GM23338 (cell line): ENCODE results near the gene RNF157. TPM values are rescaled to one million over a fixed set of nuclear protein-coding genes. Genes with fewer than 3 reads are reported as not detected.

Experiments
- ATAC-seq: fragments of 200-7000 bp; cut with Tn5 transposase; 3 replicates; pipeline ENCODE4 v1.9.1; 2020
- DNase-seq: peaks from one replicate; pipeline ENCODE4 v3.0.0-alpha.2; 2015; ENCODE audit warnings: low spot score
- H2AFZ ChIP-seq: fragments of 200-600 bp; sonication (generic); 2 replicates; pipeline ENCODE4 v1.8.0; 2016; ENCODE audit warnings: antibody characterized with exemption, mild to moderate bottlenecking, moderate library complexity
- H3F3A ChIP-seq: fragments of 200-600 bp; sonication (generic); replicated peaks from 2 replicates; pipeline ENCODE4 v1.8.0; 2017; ENCODE audit warnings: antibody characterized with exemption, mixed run types, low read depth
- H3K27ac ChIP-seq: fragments of 200-600 bp; sonication (generic); 2 replicates; pipeline ENCODE4 v1.6.1; 2016; ENCODE audit warnings: low read depth
- H3K27me3 ChIP-seq: fragments of 200-600 bp; sonication (generic); 2 replicates; pipeline ENCODE4 v1.8.0; 2016; ENCODE audit warnings: mild to moderate bottlenecking, mixed run types, moderate library complexity; ENCODE audit not compliant: insufficient read depth
- H3K36me3 ChIP-seq: fragments of 200-600 bp; sonication (generic); 2 replicates; pipeline ENCODE4 v1.8.0; 2016; ENCODE audit warnings: mild to moderate bottlenecking; ENCODE audit not compliant: insufficient read depth
- H3K4me1 ChIP-seq: fragments of 200-600 bp; sonication (generic); 2 replicates; pipeline ENCODE4 v1.8.0; 2016; ENCODE audit warnings: mild to moderate bottlenecking, moderate library complexity; ENCODE audit not compliant: insufficient read depth
- H3K4me2 ChIP-seq: fragments of 200-600 bp; sonication (generic); 2 replicates; pipeline ENCODE4 v1.7.1; 2017; ENCODE audit warnings: mixed run types
- H3K4me3 ChIP-seq: fragments of 200-600 bp; sonication (generic); 2 replicates; pipeline ENCODE4 v1.6.1; 2016; ENCODE audit warnings: mixed run types
- H3K79me2 ChIP-seq: fragments of 200-600 bp; sonication (generic); replicated peaks from 2 replicates; pipeline ENCODE4 v1.8.0; 2017; ENCODE audit warnings: mild to moderate bottlenecking; ENCODE audit not compliant: insufficient read depth
- H3K9me2 ChIP-seq: fragments of 200-600 bp; sonication (generic); 2 replicates; pipeline ENCODE4 v1.8.0; 2017; ENCODE audit not compliant: insufficient read depth
- H4K20me1 ChIP-seq: fragments of 200-600 bp; sonication (generic); replicated peaks from 2 replicates; pipeline ENCODE4 v1.8.0; 2017; ENCODE audit warnings: mild to moderate bottlenecking; ENCODE audit not compliant: insufficient read depth
- H3K27ac Mint-ChIP-seq: 2 replicates; pipeline ENCODE4 v1.8.0; 2020; ENCODE audit warnings: inconsistent platforms, mild to moderate bottlenecking, moderate library complexity, mixed read lengths
- H3K27me3 Mint-ChIP-seq: 3 replicates; pipeline ENCODE4 v1.8.0; 2022; ENCODE audit warnings: low read depth, mild to moderate bottlenecking, moderate library complexity, mixed read lengths, inconsistent platforms; ENCODE audit not compliant: insufficient read depth, poor library complexity
- H3K36me3 Mint-ChIP-seq: 3 replicates; pipeline ENCODE4 v1.8.0; 2021; ENCODE audit warnings: low read depth, mild to moderate bottlenecking, inconsistent platforms, moderate library complexity, mixed read lengths
- H3K4me1 Mint-ChIP-seq: 3 replicates; pipeline ENCODE4 v1.8.0; 2020; ENCODE audit warnings: mild to moderate bottlenecking, inconsistent platforms, mixed read lengths
- H3K4me3 Mint-ChIP-seq: 3 replicates; pipeline ENCODE4 v1.8.0; 2021; ENCODE audit warnings: moderate library complexity, mild to moderate bottlenecking, inconsistent platforms, mixed read lengths
- H3K9me3 Mint-ChIP-seq: 3 replicates; pipeline ENCODE4 v1.8.0; 2020; ENCODE audit warnings: moderate library complexity, mild to moderate bottlenecking, inconsistent platforms, mixed read lengths
- CREB1 ChIP-seq: fragments of 250-450 bp; sonication (Bioruptor Pico); IDR thresholded peaks from 2 replicates; pipeline ENCODE4 v1.5.0; 2020; ENCODE audit warnings: low read depth, mild to moderate bottlenecking, moderate library complexity
- EZH2phosphoT487 ChIP-seq: fragments of 200-600 bp; sonication (generic); IDR thresholded peaks from one replicate; pipeline ENCODE4 v1.8.1; 2018; ENCODE audit warnings: antibody characterized with exemption; ENCODE audit not compliant: unreplicated experiment
- JUNB ChIP-seq: IDR thresholded peaks from one replicate; pipeline ENCODE4 v1.6.1; 2016; ENCODE audit warnings: antibody characterized with exemption; ENCODE audit not compliant: unreplicated experiment
- STAT1 ChIP-seq: IDR thresholded peaks from one replicate; pipeline ENCODE4 v1.6.1; 2016; ENCODE audit warnings: antibody characterized with exemption; ENCODE audit not compliant: unreplicated experiment
- ZNF331 ChIP-seq: fragments of 250-450 bp; sonication (Bioruptor Pico); IDR thresholded peaks from 2 replicates; pipeline ENCODE4 v1.5.0; 2020; ENCODE audit warnings: low read depth, mild to moderate bottlenecking, moderate library complexity
- polyA plus RNA-seq: library from polyadenylated mRNA; unstranded; fragments of >200 nt; fragmentation: Nextera tagmentation; extraction: Ambion mirVana; gene quantifications from 2 replicates; pipeline ENCODE4 v1.2.1, GENCODE V29; 2016
- total RNA-seq: library from RNA; depleted of rRNA; stranded (reverse); fragments of >200 nt; shearing (Covaris generic); gene quantifications from 2 replicates; pipeline ENCODE4 v1.2.3, GENCODE V29; 2014
- TF ChIP-seq, protein P1 (sequence below): IDR thresholded peaks from one replicate; pipeline ENCODE4 v1.6.1; 2018; ENCODE audit warnings: antibody characterized with exemption; ENCODE audit not compliant: unreplicated experiment
- TF ChIP-seq, protein P2 (sequence below), 2 experiments: fragments of 200-600 bp in 1 of 2; sonication (generic) in 1 of 2; conservative IDR thresholded peaks; 2 replicates each; pipeline versions ENCODE4 v1.5.1 to v1.6.1; 2016 to 2017; ENCODE audit warnings: antibody characterized with exemption in 2 of 2, low read depth in 2 of 2, mild to moderate bottlenecking in 2 of 2, moderate library complexity in 1 of 2
- TF ChIP-seq, protein P3 (sequence below): fragments of 250-450 bp; sonication (Bioruptor Pico); IDR thresholded peaks from 2 replicates; pipeline ENCODE4 v1.5.0; 2020; ENCODE audit warnings: mild to moderate bottlenecking, moderate library complexity

Gene RNF157
- total and polyA plus RNA-seq, 2 experiments from 2014 or later = 7.8 to 11.7 TPM

DNA sequence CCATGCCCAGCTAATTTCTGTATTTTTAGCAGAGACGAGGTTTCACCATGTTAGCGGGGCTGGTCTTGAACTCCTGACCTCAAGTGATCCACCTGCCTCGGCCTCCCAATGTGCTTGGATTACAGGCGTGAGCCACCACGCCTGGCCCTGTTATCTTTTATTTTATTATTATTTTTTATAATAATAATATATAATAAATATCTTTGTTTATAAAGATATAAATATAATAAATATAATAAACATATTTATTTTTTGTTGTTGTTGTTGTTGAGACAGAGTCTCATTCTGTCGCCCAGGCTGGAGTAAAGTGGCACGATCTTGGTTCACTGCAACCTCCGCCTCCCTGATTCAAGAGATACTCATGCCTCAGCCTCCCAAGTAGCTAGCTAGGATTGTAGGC is 7.0 kb upstream of the RNF157 start:
- no peaks in the 10 kb centered on the region for H3K36me3 Mint-ChIP-seq
- H3K27ac Mint-ChIP-seq = no peak overlapping the region
- TF ChIP-seq JUNB = no peak
- 0 out of 2 replicates have a peak, but pooled peaks cover 3% of the 10 kb centered on the region for H3F3A ChIP-seq
- ATAC-seq (no peak), DNase-seq (no peak)
- no peaks in the 10 kb centered on the region for H3K9me3 Mint-ChIP-seq
- no peaks in the 10 kb centered on the region for H3K9me2 ChIP-seq
- H3K27ac ChIP-seq = no peak overlapping the region
- H2AFZ ChIP-seq = no peak overlapping the region
- H3K27me3 ChIP-seq = peaks cover 11% of the 10 kb centered on the region; the same call in 1 of the 2 replicates
- H3K4me3 Mint-ChIP-seq = no peak overlapping the region
- H3K4me3 ChIP-seq = no peak overlapping the region
- H3K4me1 Mint-ChIP-seq = peaks cover 7% of the 10 kb centered on the region
- H3K27me3 Mint-ChIP-seq = peaks cover 22% of the 10 kb centered on the region
- no peaks in the 10 kb centered on the region for H4K20me1 ChIP-seq
- H3K4me1 ChIP-seq = no peaks in the 10 kb centered on the region
- H3K36me3 ChIP-seq = no peaks in the 10 kb centered on the region
- no peaks in the 10 kb centered on the region for H3K79me2 ChIP-seq
- H3K4me2 ChIP-seq = no peak overlapping the region

DNA sequence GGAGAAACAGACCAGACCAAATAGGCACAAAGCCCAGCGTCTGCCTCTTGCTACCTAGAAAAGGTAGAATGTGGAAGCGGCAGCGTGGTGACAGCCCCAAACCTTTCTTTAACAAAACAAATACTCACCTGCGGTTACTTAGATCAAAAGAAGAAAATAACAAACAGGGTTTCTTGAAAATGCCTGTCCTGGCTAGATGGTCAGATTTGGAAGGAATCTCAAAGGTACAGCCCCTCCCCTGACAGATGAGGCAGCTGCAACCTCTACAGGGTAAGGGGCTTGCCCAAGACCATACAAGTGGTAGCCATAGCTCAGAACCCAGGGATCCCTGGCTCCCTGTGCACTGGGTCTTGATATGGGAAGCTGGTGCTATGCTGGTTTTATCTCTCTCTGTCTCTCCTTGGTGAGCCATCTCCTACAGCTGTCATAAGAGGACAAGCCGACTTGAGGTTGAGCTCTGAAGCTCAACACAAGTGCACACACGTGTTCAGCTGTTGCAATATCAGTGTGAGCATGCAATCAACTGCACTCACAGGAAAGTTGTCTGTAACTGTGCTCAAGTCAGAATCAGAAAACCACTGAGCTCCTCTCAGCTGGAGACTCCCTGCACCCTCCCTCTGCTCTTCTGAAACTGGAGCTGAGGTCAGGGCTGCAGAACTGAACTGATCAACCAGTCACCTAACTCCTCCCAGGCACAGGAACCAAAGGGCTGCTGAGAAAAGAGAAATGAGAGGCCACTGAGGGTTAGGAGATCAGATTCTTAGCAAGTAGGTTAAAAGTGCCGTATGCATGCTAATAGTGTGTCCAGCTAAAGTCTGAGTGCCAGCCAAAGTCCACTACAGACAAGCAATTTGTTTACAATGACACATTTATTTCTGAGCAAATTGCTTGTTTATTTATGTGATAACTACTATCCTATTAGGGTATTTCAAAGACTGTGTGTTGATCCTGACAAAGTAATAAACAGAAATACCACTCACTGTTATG is 6.1 kb upstream of the RNF157 start:
- Histone ChIP-seq H4K20me1 (no peaks in the 10 kb centered on the region), H3K9me2 (no peaks in the 10 kb centered on the region), H3K4me1 (peaks cover 2% of the 10 kb centered on the region), H2AFZ (peak overlapping the region; percentile 47; the same call in 1 of the 2 replicates), H3K4me3 (no peak overlapping the region), H3K27me3 (peaks cover 21% of the 10 kb centered on the region), H3K27ac (no peak overlapping the region), H3K4me2 (no peak overlapping the region), H3K79me2 (no peaks in the 10 kb centered on the region), H3F3A (0 out of 2 replicates have a peak, but pooled peaks cover 3% of the 10 kb centered on the region), H3K36me3 (no peaks in the 10 kb centered on the region)
- Mint-ChIP-seq H3K27me3 (peaks cover 31% of the 10 kb centered on the region), H3K4me1 (peaks cover 9% of the 10 kb centered on the region), H3K9me3 (no peaks in the 10 kb centered on the region), H3K4me3 (no peak overlapping the region; the same call in 2 of the 3 replicates), H3K27ac (no peak overlapping the region), H3K36me3 (no peaks in the 10 kb centered on the region)
- peak; percentile 67 for ATAC-seq
- DNase-seq = no peak
- TF ChIP-seq, protein P1, sequence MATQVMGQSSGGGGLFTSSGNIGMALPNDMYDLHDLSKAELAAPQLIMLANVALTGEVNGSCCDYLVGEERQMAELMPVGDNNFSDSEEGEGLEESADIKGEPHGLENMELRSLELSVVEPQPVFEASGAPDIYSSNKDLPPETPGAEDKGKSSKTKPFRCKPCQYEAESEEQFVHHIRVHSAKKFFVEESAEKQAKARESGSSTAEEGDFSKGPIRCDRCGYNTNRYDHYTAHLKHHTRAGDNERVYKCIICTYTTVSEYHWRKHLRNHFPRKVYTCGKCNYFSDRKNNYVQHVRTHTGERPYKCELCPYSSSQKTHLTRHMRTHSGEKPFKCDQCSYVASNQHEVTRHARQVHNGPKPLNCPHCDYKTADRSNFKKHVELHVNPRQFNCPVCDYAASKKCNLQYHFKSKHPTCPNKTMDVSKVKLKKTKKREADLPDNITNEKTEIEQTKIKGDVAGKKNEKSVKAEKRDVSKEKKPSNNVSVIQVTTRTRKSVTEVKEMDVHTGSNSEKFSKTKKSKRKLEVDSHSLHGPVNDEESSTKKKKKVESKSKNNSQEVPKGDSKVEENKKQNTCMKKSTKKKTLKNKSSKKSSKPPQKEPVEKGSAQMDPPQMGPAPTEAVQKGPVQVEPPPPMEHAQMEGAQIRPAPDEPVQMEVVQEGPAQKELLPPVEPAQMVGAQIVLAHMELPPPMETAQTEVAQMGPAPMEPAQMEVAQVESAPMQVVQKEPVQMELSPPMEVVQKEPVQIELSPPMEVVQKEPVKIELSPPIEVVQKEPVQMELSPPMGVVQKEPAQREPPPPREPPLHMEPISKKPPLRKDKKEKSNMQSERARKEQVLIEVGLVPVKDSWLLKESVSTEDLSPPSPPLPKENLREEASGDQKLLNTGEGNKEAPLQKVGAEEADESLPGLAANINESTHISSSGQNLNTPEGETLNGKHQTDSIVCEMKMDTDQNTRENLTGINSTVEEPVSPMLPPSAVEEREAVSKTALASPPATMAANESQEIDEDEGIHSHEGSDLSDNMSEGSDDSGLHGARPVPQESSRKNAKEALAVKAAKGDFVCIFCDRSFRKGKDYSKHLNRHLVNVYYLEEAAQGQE = no peak
- TF ChIP-seq, protein P2, sequence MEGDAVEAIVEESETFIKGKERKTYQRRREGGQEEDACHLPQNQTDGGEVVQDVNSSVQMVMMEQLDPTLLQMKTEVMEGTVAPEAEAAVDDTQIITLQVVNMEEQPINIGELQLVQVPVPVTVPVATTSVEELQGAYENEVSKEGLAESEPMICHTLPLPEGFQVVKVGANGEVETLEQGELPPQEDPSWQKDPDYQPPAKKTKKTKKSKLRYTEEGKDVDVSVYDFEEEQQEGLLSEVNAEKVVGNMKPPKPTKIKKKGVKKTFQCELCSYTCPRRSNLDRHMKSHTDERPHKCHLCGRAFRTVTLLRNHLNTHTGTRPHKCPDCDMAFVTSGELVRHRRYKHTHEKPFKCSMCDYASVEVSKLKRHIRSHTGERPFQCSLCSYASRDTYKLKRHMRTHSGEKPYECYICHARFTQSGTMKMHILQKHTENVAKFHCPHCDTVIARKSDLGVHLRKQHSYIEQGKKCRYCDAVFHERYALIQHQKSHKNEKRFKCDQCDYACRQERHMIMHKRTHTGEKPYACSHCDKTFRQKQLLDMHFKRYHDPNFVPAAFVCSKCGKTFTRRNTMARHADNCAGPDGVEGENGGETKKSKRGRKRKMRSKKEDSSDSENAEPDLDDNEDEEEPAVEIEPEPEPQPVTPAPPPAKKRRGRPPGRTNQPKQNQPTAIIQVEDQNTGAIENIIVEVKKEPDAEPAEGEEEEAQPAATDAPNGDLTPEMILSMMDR (conservative IDR thresholded peaks at IDR 0.05; ENCODE audit: low read depth in 2 of 2) = no peak
- TF ChIP-seq CREB1 (no peak), STAT1 (no peak), ZNF331 (CRISPR knock-in tag) (no peak), EZH2phosphoT487 (no peak)
- TF ChIP-seq, protein P3, sequence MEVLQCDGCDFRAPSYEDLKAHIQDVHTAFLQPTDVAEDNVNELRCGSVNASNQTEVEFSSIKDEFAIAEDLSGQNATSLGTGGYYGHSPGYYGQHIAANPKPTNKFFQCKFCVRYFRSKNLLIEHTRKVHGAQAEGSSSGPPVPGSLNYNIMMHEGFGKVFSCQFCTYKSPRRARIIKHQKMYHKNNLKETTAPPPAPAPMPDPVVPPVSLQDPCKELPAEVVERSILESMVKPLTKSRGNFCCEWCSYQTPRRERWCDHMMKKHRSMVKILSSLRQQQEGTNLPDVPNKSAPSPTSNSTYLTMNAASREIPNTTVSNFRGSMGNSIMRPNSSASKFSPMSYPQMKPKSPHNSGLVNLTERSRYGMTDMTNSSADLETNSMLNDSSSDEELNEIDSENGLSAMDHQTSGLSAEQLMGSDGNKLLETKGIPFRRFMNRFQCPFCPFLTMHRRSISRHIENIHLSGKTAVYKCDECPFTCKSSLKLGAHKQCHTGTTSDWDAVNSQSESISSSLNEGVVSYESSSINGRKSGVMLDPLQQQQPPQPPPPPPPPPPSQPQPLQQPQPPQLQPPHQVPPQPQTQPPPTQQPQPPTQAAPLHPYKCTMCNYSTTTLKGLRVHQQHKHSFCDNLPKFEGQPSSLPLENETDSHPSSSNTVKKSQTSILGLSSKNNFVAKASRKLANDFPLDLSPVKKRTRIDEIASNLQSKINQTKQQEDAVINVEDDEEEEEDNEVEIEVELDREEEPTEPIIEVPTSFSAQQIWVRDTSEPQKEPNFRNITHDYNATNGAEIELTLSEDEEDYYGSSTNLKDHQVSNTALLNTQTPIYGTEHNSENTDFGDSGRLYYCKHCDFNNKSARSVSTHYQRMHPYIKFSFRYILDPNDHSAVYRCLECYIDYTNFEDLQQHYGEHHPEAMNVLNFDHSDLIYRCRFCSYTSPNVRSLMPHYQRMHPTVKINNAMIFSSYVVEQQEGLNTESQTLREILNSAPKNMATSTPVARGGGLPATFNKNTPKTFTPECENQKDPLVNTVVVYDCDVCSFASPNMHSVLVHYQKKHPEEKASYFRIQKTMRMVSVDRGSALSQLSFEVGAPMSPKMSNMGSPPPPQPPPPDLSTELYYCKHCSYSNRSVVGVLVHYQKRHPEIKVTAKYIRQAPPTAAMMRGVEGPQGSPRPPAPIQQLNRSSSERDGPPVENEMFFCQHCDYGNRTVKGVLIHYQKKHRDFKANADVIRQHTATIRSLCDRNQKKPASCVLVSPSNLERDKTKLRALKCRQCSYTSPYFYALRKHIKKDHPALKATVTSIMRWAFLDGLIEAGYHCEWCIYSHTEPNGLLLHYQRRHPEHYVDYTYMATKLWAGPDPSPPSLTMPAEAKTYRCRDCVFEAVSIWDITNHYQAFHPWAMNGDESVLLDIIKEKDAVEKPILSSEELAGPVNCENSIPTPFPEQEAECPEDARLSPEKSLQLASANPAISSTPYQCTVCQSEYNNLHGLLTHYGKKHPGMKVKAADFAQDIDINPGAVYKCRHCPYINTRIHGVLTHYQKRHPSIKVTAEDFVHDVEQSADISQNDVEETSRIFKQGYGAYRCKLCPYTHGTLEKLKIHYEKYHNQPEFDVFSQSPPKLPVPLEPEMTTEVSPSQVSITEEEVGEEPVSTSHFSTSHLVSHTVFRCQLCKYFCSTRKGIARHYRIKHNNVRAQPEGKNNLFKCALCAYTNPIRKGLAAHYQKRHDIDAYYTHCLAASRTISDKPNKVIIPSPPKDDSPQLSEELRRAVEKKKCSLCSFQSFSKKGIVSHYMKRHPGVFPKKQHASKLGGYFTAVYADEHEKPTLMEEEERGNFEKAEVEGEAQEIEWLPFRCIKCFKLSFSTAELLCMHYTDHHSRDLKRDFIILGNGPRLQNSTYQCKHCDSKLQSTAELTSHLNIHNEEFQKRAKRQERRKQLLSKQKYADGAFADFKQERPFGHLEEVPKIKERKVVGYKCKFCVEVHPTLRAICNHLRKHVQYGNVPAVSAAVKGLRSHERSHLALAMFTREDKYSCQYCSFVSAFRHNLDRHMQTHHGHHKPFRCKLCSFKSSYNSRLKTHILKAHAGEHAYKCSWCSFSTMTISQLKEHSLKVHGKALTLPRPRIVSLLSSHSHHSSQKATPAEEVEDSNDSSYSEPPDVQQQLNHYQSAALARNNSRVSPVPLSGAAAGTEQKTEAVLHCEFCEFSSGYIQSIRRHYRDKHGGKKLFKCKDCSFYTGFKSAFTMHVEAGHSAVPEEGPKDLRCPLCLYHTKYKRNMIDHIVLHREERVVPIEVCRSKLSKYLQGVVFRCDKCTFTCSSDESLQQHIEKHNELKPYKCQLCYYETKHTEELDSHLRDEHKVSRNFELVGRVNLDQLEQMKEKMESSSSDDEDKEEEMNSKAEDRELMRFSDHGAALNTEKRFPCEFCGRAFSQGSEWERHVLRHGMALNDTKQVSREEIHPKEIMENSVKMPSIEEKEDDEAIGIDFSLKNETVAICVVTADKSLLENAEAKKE (CRISPR knock-in tag) = no peak
